Measurements from ENCODE around the gene GUCA2A.

The GUCA2A gene

DNA sequence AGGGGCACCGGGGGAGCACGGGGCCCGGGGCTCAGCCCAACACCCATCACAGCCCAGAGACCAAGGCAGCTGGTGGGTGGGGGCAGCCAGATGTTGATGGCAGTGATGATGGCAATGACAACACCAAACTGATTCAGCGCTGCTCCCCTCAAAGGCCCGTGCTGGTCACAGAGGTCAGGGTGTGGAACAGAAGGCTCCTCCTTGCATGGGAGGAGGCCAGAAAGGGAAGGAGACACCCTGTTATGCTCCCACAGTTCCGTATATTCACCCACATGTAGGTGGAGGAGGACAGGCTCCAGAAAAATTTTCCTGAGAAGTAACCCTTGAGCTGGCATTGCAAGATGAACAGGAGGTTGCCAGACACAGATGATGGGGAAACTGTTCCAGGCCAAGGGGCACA is 10.9 kb downstream of the GUCA2A start:
- no peak for DNase-seq

- DNase-seq: no peak
Measured at GRCh38 chr1:42152907-42153600, 11.5 kb downstream of the GUCA2A start, which contains the start of gene GUCA2B. GUCA2B (plus strand) TSS chr1:42153410; CDS start chr1:42153451, 41 bp downstream.

- DNase-seq: no peak
Measured at GRCh38 chr1:42152119-42152518, 12.4 kb downstream of the GUCA2A start.

DNA sequence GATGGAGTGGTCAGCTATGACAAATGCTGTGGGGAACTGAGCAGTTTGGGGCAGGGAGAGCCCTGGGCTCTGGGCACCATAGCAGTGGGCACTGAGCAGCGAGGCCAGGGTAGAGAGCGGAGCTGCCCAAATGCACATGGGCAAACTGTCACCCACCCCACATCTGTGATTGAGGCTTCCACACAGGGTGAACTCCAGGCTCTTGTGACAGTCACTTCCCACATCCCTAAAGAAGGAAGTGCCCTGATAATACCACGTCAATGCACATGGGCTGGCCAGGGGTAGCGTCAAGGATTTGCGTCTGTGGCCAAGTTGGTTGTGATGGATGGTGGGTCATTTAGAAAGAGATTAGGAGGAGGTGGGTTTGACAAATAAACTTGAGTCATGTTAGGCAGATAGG is 13.9 kb downstream of the GUCA2A start:
- no peak for DNase-seq

DNA sequence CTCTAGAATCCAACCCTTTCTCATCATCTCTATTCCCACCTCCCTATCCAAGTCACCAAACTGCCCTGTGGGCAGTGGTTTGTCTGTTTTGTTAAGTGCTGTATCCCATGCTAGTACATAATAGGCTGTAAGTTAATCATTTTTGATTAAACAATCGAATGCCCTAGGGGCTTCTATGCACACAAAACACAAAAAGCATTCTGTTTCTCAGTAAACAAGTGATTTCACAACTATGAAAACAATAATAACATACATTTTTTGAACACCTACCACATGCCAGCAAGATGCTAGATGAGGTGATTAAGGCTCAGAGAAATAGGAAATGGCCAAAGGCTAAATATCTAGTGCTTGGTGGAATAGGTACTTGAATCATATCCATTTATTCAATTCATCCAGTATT is 16.4 kb downstream of the GUCA2A start:
- DNase-seq: no peak

DNA sequence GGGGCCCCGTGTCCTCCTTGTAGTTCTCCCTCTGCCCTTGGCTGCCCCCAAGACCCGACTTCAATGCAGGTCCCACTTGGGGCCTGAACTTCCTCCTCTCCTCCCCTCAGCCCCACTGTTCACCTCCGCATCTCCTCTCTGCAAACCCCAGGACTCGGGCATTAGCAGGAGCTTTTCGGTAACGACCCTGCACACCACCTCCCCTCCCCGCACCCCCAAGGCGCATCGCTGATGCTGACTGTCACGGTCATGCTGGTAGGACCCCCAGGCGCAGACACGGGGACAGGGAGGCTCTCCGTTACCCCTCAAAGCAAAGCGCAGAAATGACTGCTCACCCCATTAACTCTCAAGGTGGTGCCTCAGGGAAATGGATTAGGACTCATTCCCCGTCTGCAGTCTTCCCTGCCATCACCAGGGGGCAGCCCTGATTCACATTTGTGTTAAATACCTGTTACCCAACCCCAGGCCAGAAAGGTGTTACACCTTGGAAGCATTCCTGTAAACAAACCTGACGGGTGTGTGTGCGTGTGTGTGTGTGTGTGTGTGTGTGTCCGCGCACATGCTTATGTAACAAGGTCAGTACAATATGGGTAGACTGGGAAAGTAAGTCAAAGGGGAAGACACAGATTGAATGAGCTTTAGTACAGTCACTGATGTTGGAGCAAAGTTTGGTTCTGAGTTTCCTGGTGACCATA is 17.8 kb downstream of the GUCA2A start:
- peak; percentile 63 to 87 (median 84) for DNase-seq

- DNase-seq: no peak
Measured at GRCh38 chr1:42145764-42146625, 18.6 kb downstream of the GUCA2A start.

GRCh38 chr1:42145389-42145716 is 19.2 kb downstream of the GUCA2A start:
- no peak for DNase-seq

GRCh38 chr1:42144711-42145388 is 19.7 kb downstream of the GUCA2A start:
- no peak for DNase-seq

DNA sequence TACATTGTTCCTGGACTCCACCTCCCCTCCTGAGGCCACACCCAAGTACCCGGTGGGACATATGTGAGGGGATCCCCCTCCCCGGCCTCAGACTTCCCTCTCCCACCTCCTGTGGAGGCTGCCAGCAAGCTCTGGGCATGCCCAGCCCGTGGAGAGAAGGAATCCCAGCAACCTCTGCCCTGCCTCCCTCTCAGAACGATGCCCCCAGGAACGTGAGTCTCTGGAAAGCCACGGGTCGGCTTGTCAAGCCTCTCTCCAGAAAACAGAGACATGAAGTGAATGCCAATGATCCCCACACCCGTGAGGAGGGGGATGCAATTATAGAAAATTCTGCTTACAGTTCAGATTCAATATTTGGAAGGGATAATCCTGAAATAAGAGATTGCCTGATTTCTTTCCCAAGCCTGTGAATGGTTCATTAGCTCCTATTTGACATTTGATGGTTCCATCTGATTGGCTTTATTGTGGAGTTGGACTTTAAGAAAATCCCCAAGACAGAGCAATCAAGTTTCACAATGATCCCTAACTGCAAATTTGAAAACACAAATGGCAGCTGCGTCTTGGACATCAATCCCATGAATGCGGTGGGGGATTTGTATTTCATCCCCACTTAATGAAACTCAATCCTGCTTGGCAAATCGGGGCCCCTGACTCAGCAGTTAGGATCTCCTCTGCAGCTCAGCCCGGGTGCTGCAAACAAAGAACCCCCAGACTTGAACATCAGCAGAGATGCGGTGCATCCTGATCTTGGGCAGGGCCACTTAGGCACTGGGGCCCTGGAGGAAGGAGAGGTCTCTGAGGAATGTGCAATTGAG is 20.4 kb downstream of the GUCA2A start:
- DNase-seq: no peak

DNA sequence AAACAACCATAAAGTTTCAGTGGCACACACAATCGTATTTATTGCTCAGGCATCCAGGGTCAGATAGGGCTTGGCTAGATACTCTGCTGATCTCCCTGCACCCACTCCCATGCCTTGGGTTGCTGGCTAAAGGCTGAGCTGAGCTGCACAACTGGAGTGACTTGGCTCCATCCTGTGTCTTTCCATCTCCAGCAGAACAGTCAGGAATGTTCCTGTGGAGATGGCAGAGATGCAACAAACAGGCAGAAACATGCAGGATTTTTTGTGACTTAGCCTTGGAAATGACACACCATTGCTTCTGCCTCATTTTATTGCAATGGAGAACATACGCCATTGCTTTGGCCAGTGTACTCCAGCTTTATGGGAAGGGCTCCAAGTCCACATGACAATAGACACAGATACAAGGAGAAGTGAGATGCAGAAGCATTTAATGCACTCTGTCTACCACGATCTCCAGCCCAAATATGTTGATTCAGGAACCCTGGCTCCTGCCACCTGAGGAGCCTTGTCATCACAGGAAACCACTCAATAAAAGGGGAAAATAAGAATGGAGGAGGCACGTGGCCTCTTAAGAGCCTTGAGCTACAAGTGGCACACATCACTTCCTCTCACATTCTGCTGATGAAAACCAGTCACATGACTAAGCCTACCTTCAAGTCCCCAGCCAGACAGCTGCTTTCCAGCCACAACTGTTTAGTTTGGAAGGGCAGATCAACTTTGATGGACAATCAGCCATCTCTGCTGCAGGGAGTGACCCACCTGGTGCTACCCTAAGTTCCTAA is 21.5 kb downstream of the GUCA2A start:
- peak; percentile 50 to 83 (median 64) for DNase-seq

DNA sequence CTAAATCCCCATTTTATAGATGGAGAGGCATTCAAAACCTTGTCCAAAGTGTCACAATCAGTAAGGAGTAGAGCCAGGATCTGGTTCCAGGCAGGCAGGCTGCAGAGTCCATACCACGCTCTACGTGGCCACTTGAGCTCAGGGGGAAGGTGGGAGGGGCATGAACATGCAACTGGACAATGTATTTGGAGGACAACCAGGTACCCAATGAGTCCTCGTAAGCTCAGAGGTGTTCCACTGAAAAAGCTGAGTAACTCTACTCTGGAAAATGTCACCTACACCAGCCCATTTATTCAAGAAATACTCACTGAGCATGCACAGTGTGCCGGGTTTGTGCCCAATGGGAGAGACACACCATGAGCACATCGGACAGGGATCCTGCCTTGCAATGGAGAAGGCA is 22.6 kb downstream of the GUCA2A start:
- DNase-seq: no peak

GRCh38 chr1:42140191-42140590 is 24.4 kb downstream of the GUCA2A start:
- no peak for DNase-seq

- no peak for DNase-seq
Measured at GRCh38 chr1:42139444-42139843, 25.1 kb downstream of the GUCA2A start.

DNA sequence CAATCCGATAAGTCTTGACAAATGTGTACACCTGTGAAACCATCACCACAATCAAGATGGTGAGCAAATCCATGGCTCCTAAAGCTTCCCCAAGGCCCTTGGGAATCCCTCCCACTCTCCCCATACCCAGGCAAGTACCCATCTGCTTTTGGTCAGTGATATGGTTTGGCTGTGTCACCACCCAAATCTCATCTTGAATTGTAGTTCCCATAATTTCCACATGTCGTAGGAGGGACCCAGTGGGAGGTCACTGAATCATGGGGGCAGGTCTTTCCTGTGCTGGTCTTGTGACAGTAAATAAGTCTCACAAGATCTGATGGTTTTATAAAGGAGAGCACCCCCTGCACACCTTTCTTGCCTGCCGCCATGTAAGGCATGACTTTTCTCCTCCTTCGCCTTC is 26.0 kb downstream of the GUCA2A start:
- DNase-seq: no peak

- peak in 2 of 3 experiments; percentile 33 to 70 for DNase-seq
Measured at GRCh38 chr1:42137766-42138165, 26.8 kb downstream of the GUCA2A start.

DNA sequence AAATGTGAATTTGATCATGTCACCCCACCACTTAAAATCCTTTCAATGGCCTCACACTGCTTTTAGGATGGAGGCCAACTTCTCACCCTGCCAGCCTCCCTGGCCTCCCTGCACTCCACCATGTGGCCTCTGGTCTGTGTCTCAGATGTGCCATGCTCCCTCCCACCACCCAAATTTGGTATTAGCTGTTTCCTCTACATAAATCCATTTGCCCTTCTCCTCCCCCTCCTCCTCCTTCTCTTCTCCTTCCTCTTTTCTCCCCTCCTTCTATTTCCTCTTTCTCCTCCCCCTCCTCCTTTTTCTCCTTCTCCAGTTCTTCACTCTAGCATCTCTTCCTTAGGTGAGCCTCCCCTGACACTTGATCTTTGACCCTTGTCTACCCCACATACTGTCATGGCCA is 28.1 kb downstream of the GUCA2A start:
- DNase-seq: no peak

GRCh38 chr1:42135426-42135825 is 29.1 kb downstream of the GUCA2A start:
- no peak for DNase-seq

- no peak for DNase-seq
Measured at GRCh38 chr1:42133809-42134526, 30.6 kb downstream of the GUCA2A start.

DNA sequence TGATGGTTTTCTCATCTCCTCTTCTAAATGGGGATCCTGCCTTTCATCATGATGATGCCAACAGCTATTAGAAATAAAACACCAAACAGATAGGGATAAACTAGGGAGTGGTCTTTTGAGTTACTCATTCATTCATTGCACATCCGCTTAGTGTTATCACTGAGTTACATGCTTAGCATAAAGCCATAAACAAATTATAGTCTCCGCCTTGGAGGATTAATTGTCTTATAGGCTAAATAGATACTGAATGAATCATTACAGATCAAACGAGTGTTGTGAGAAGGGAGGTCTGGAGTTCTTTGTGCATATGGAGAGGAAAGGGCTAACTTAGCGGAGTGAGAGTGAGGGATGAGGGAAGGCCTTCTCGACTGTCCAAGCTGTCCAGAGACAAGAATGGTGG is 31.2 kb downstream of the GUCA2A start:
- DNase-seq: no peak
